GM19240 (cell line): ENCODE measurements around the gene MKRN1.
"Not testable (repeated sequence)": the region's sequence is repeated elsewhere in the genome, so short reads cannot be mapped to it uniquely, and the experiment has no call there.

Experiments used
- DNase-seq: peaks from one replicate; pipeline ENCODE4 v3.0.0; 2011; ENCODE audit warnings: low spot score; ENCODE audit not compliant: insufficient read length

The MKRN1 gene

GRCh38 chr7:140485500-140486265 is 6.4 kb upstream of the MKRN1 start:
- no peak for DNase-seq

GRCh38 chr7:140484951-140485499 is 5.7 kb upstream of the MKRN1 start:
- DNase-seq: no peak

GRCh38 chr7:140484479-140484878 is 5.2 kb upstream of the MKRN1 start:
- DNase-seq: no peak

- DNase-seq: no peak
These were observed 407 bp upstream of the MKRN1 start for GRCh38 chr7:140479739-140480084.

GRCh38 chr7:140478246-140479061 is 851 bp downstream of the MKRN1 start:
- DNase-seq: no peak

GRCh38 chr7:140476698-140477261 is 2.5 kb downstream of the MKRN1 start:
- DNase-seq: no peak

- peak; percentile 29 for DNase-seq
These were observed 3.5 kb downstream of the MKRN1 start for GRCh38 chr7:140475747-140476333.

- no peak for DNase-seq
These were observed 16.2 kb downstream of the MKRN1 start for GRCh38 chr7:140463111-140463510.

- no peak for DNase-seq
These were observed 20.4 kb downstream of the MKRN1 start for GRCh38 chr7:140458916-140459315.

- no peak for DNase-seq
These were observed 21.1 kb downstream of the MKRN1 start for GRCh38 chr7:140458201-140458600.

GRCh38 chr7:140456551-140457051 is 22.7 kb downstream of the MKRN1 start:
- no peak for DNase-seq

GRCh38 chr7:140455743-140456142 is 23.6 kb downstream of the MKRN1 start:
- DNase-seq: no peak

GRCh38 chr7:140454657-140455015 is 24.7 kb downstream of the MKRN1 start:
- no peak for DNase-seq

- not testable (repeated sequence) for DNase-seq
These were observed 25.3 kb downstream of the MKRN1 start for GRCh38 chr7:140453785-140454656.

GRCh38 chr7:140453273-140453672 is 26.0 kb downstream of the MKRN1 start:
- DNase-seq: no peak

GRCh38 chr7:140451716-140452115 is 27.6 kb downstream of the MKRN1 start:
- no peak for DNase-seq

- DNase-seq: no peak
These were observed 30.4 kb downstream of the MKRN1 start for GRCh38 chr7:140448781-140449480.

- DNase-seq: no peak
These were observed 31.5 kb downstream of the MKRN1 start for GRCh38 chr7:140447841-140448240.

- DNase-seq: no peak
These were observed 32.8 kb downstream of the MKRN1 start for GRCh38 chr7:140446467-140446866.

- no peak for DNase-seq
These were observed 37.8 kb downstream of the MKRN1 start for GRCh38 chr7:140441519-140441918.
